GM12878 (cell line): Measurements from ENCODE around the gene ARHGAP45. TPM values are rescaled to one million over a fixed set of nuclear protein-coding genes. Genes with fewer than 3 reads are reported as not detected.

Experiments
- ATAC-seq: fragments of 200-7000 bp; cut with Tn5 transposase; 3 replicates; pipeline ENCODE4 v1.9.1; 2020; ENCODE audit warnings: mild to moderate bottlenecking, moderate library complexity
- BruUV-seq: library from RNA; stranded (reverse); fragments of 400-500 nt; replicated peaks from 2 replicates; lab custom pipeline; 2021; lab: Mats Ljungman, UMichigan
- CTCF ChIA-PET: fragments of 300-600 bp; sonication (Branson Sonifier 250); formaldehyde crosslinking; extraction: SDS; loops from one replicate; lab custom pipeline; 2021; ENCODE audit warnings: inconsistent platforms; lab: Yijun Ruan, JAX
- POLR2A ChIA-PET: fragments of 350-600 bp; formaldehyde crosslinking; extraction: SDS; loops from one replicate; lab custom pipeline; 2021; ENCODE audit warnings: inconsistent platforms; lab: Charles Lee
- RAD21 ChIA-PET: fragments of 300-600 bp; sonication (Branson Sonifier 250); formaldehyde crosslinking; loops from one replicate; lab custom pipeline; 2023; ENCODE audit warnings: antibody characterized with exemption; ENCODE audit not compliant: unreplicated experiment; lab: Charles Lee
- SMC1A ChIA-PET: fragments of 300-600 bp; sonication (Branson Sonifier 250); formaldehyde crosslinking; loops from one replicate; lab custom pipeline; 2023; ENCODE audit not compliant: unreplicated experiment, uncharacterized antibody; lab: Charles Lee
- DNase-seq: peaks from one replicate; pipeline ENCODE4 v3.0.0-alpha.2; 2011; ENCODE audit warnings: low read depth, low spot score
- FAIRE-seq: peaks from 3 replicates; lab custom pipeline; 2011; peaks lifted over from hg19 to GRCh38; lab: Jason Lieb, UNC
- H2AFZ ChIP-seq: 2 replicates; pipeline ENCODE4 v1.6.0; 2011; ENCODE audit warnings: low read depth, low read length, control low read depth; ENCODE audit not compliant: control insufficient read depth
- H3K27ac ChIP-seq: 2 replicates; pipeline ENCODE4 v1.5.1; 2011; ENCODE audit warnings: control low read depth; ENCODE audit not compliant: control insufficient read depth, insufficient read depth
- H3K27me3 ChIP-seq, 2 experiments: replicated peaks in 1 of 2; 2 replicates each; pipeline versions ENCODE4 v1.6.0 to v1.6.1; 2011; ENCODE audit warnings: low read length in 1 of 2; ENCODE audit not compliant: control insufficient read depth in 2 of 2, insufficient read depth in 2 of 2
- H3K36me3 ChIP-seq, 2 experiments: 2 replicates each; pipeline ENCODE4 v1.5.1; 2011; ENCODE audit warnings: low read length in 1 of 2; ENCODE audit not compliant: control insufficient read depth in 2 of 2, insufficient read depth in 2 of 2
- H3K4me1 ChIP-seq: 2 replicates; pipeline ENCODE4 v1.6.1; 2011; ENCODE audit warnings: mild to moderate bottlenecking, low read length, moderate library complexity, mixed read lengths; ENCODE audit not compliant: control insufficient read depth, insufficient read depth
- H3K4me2 ChIP-seq: 2 replicates; pipeline ENCODE4 v1.6.0; 2011; ENCODE audit warnings: control low read depth; ENCODE audit not compliant: control insufficient read depth, insufficient read depth
- H3K4me3 ChIP-seq: fragments of 200-600 bp; sonication (generic); 2 replicates; pipeline ENCODE4 v1.5.1; 2016
- H3K79me2 ChIP-seq: 2 replicates; pipeline ENCODE4 v1.6.0; 2011; ENCODE audit warnings: low read length; ENCODE audit not compliant: control insufficient read depth, insufficient read depth
- H3K9ac ChIP-seq: 2 replicates; pipeline ENCODE4 v1.8.0; 2011; ENCODE audit warnings: low read length, control low read depth, mixed read lengths; ENCODE audit not compliant: control insufficient read depth, insufficient read depth
- H3K9me3 ChIP-seq: replicated peaks from 3 replicates; pipeline ENCODE4 v1.5.1; 2011; ENCODE audit warnings: mild to moderate bottlenecking, low read length; ENCODE audit not compliant: control insufficient read depth, insufficient read depth
- H4K20me1 ChIP-seq: 2 replicates; pipeline ENCODE4 v1.6.0; 2011; ENCODE audit not compliant: control insufficient read depth, insufficient read depth
- GATAD2B ChIP-seq: fragments of 450-650 bp; conservative IDR thresholded peaks from 2 replicates; pipeline ENCODE4 v1.6.1; 2017; ENCODE audit warnings: low read depth, mild to moderate bottlenecking, moderate library complexity
- KAT2A ChIP-seq: conservative IDR thresholded peaks from 2 replicates; pipeline ENCODE4 v1.6.1; 2011; ENCODE audit warnings: low read depth, low read length; ENCODE audit not compliant: control insufficient read depth
- MAX ChIP-seq: IDR thresholded peaks from 2 replicates; pipeline ENCODE4 v1.6.1; 2012; ENCODE audit warnings: low read depth, low read length, improper control_type of control experiment
- NR2C1 ChIP-seq: fragments of 450-650 bp; IDR thresholded peaks from 2 replicates; pipeline ENCODE4 v1.6.1; 2017; ENCODE audit warnings: antibody characterized with exemption, mild to moderate bottlenecking, moderate library complexity
- POLR2A ChIP-seq: IDR thresholded peaks from 2 replicates; pipeline ENCODE4 v1.6.1; 2011; ENCODE audit warnings: low read depth, mild to moderate bottlenecking, low read length
- WGBS: methylation state at CpG from one replicate; pipeline ENCODE4 v1.1.6; 2016; ENCODE audit warnings: low lambda C conversion rate; ENCODE audit not compliant: insufficient replicate concordance, insufficient coverage; ENCODE audit errors: missing lambda C conversion rate; 5-methylcytosine and 5-hydroxymethylcytosine counted together
- in situ Hi-C: fragments of 300-500 bp; cut with MboI; formaldehyde crosslinking; loops from 9 replicates; pipeline ENCODE4 v1.14.3; 2018; ENCODE audit warnings: mixed read lengths
- intact Hi-C: fragments of 100-400 bp; cut with micrococcal nuclease; formaldehyde crosslinking; loops from one replicate; pipeline ENCODE4 v1.14.2; 2022; ENCODE audit not compliant: unreplicated experiment
- polyA plus RNA-seq, 11 experiments: library from polyadenylated mRNA; depleted of rRNA in 4 of 11; unstranded in 6 of 11; stranded (reverse) in 5 of 11; fragments of >200 nt; fragmentation: Nextera tagmentation in 4 of 11; fragmentation: Illumina TruSeq in 1 of 11; extraction: Ambion mirVana in 4 of 11; extraction: Trizol in 1 of 11; gene quantifications; 1 replicate in 1 of 11; 2 replicates in 10 of 11; pipeline versions ENCODE4 v1.2.1 to v1.2.3, GENCODE V29; 2011 to 2016; ENCODE audit warnings: inconsistent platforms in 2 of 11, missing spikeins in 2 of 11, low read depth in 1 of 11
- total RNA-seq, 4 experiments: library from RNA; depleted of rRNA in 3 of 4; stranded (reverse); fragments of >200 nt in 3 of 4; fragmentation: Illumina TruSeq in 1 of 4; extraction: Trizol in 1 of 4; gene quantifications; 2 replicates each; pipeline versions ENCODE4 v1.2.1 to v1.2.3, GENCODE V29; 2013 to 2021

The ARHGAP45 gene
- total and polyA plus RNA-seq, 10 of the 15 experiments (the other 5 are each of a cell fraction or from before 2014, with no cell fraction given) = 1.4 to 151 (median 59.9) TPM

GRCh38 chr19:1119475-1120217, 52.7 kb downstream of the ARHGAP45 start (continued):
- TF ChIP-seq KAT2A = no peak
- TF ChIP-seq GATAD2B = no peak
- TF ChIP-seq MAX = no peak

GRCh38 chr19:1121395-1121794, 54.4 kb downstream of the ARHGAP45 start:
- H3K9me3 ChIP-seq = no peaks in the 10 kb centered on the region
- WGBS = over 99% methylated on average over 10 of the region's 10 CpGs
- ChIA-PET POLR2A (no interaction called here), RAD21 (no interaction called here), SMC1A (no interaction called here), CTCF (no interaction called here)
- no peak overlapping the region for H3K9ac ChIP-seq
- no peak overlapping the region for H3K27ac ChIP-seq
- DNase-seq (no peak), ATAC-seq (no peak), FAIRE-seq (no peak)
- H4K20me1 ChIP-seq = no peaks in the 10 kb centered on the region
- in situ Hi-C loops = no loop called here
- BruUV-seq = no TSS peak
- no peak overlapping the region for H3K4me2 ChIP-seq
- peaks cover 3 to 43% of the 10 kb centered on the region in 2 experiments for H3K36me3 ChIP-seq
- no peak overlapping the region for H2AFZ ChIP-seq
- TF ChIP-seq POLR2A (peak; percentile 55), NR2C1 (no peak)
- H3K4me3 ChIP-seq = no peak overlapping the region
- H3K4me1 ChIP-seq = no peaks in the 10 kb centered on the region
- H3K27me3 ChIP-seq = no peaks in the 10 kb centered on the region
- intact Hi-C loops = no loop called here
- H3K79me2 ChIP-seq = no peaks in the 10 kb centered on the region
